GM18861 (cell line): ENCODE results near the gene SDC3.

Source experiments
- ATAC-seq: cut with Tn5 transposase; IDR thresholded peaks from one replicate; pipeline ENCODE4 v1.9.1; 2021; ENCODE audit not compliant: unreplicated experiment

The SDC3 gene

DNA sequence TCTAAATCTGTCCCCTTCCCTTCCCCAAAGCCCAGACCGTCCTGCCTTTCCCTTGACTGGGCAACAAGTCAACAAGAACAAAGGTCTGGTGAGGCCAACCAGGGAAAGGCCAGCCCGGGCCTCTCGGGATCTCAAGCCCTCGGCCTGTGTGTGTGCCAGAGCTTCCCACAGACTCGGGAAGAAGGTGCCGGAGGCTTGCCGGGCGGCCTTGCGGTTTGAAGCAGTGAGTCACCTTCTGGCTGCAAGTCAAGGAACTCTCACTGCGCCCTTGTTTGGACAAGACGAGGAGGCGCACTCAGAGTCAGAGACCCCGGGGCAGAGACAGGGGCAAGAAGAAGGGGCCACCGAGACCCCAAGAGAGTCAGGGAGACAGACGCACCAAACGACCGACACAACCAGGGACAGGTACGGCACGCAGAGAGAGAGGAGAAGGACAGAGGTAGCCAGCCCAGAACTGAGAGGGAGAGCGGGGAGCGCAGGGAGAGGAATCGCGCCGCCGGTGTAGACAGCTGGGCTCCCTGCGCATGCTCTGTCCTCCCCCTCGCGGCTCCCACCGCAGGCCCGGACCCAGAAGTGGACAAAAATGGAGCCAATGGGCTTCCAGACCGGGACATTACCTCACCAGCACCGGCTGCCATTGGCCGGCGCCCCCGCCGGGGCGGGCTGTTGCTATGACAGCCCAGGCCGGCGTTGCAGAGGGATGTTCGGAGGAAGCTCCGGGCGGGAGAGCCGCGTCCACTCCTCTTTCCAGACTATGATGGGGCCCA is 84.4 kb downstream of the SDC3 start:
- ATAC-seq: peak; percentile 84

DNA sequence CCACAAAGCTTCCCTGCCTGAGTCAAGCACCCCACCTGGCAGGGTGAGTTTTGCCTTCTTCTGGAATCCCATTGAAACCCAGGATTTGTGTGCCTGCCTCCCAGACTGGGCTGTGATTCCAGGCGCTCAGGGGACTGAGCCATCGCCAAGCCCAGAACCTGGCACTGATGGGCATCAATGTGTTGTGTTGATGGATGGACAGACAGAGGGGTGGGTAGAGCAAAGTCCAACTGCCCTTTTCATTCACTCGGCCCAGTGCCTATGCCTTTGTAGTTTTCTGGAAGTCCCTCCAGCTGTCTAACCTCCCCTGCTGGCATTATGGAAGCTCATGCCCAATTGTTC is 85.0 kb downstream of the SDC3 start:
- ATAC-seq: no peak

DNA sequence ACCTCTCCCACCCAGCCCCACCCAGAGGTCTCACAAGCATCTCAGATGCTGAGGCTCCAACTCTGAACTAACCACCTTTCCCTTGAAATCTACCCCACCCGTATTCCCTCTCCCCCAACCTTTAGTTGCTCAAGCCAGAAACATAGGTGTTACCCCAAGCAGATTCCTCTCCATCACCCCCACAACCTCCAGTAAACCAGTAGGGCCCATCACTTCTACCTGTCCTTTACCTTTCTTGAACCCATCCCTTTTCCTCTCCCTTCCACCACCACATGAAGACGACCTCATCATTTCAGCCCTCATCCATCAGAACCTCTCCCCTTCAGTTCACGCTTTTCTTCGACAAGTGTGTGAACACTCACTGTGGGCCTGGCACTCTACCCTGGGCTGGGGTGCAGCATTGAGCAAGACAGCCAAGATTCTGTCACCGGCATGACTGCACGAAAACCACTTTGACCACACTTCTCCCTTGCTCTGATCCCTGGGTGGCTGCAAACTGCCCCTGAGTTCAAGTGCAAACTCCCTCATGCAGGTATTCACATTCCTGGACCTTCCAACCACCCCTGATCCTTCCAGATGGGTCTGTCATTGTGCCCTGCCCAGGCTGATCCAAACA is 85.5 kb downstream of the SDC3 start:
- no peak for ATAC-seq

DNA sequence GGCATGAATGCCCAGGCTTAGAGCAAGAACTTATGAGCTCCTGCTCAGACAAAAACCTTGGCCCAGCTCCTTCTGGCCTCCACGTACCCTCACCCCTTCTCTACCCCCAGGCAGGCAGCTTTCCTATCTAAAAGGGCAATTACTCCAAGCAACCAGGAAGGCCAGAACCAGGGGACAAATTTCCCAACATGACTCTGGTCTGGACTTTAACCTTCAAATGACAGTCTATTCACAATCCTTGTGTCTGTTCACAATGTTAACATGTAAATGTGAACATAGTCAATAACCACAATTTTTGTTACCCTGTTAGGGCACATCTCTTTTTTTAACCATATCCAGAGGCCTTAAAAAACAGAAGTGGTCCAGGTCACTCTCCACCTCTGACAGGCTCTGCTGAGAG is 86.6 kb downstream of the SDC3 start:
- ATAC-seq: no peak

DNA sequence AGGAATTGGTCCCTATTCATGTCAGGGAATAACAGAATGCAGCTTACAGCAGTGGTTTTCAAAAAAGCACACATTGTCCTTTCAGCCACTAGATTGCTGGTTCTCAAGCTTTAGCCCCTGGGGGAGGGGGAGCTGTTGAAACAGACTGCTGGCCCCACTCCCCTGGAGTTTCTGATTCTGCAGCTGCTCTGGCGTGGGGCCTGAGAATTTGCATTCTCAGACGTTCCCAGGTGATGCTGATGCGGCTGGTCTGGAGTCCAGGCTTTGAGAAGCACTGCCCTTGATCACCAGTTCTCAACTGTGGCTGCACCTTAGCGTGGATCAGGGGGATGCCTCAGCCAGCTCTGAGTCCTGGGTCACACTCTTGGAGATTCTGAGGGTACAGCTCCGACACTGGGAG is 88.3 kb downstream of the SDC3 start:
- no peak for ATAC-seq
